Brain microvascular endothelial cell (primary cell): ENCODE data around the gene REPS1.
A peak's percentile ranks its signal among the peaks of the same experiment; 100 is the strongest.

Experiments
- DNase-seq: peaks from one replicate; pipeline ENCODE4 v3.0.0-alpha.2; 2020
- H3K27ac ChIP-seq: fragments of 250-450 bp; sonication (Bioruptor Pico); 2 replicates; pipeline ENCODE4 v1.5.1; 2020; ENCODE audit warnings: mild to moderate bottlenecking, moderate library complexity
- H3K27me3 ChIP-seq: fragments of 250-450 bp; sonication (Bioruptor Pico); replicated peaks from 2 replicates; pipeline ENCODE4 v1.5.1; 2020; ENCODE audit warnings: mild to moderate bottlenecking
- H3K36me3 ChIP-seq: fragments of 250-450 bp; sonication (Bioruptor Pico); replicated peaks from 2 replicates; pipeline ENCODE4 v1.5.1; 2020; ENCODE audit warnings: mild to moderate bottlenecking
- H3K4me3 ChIP-seq: 2 replicates; pipeline ENCODE4 v1.5.1; 2011; ENCODE audit warnings: low read depth, mild to moderate bottlenecking, control low read depth, low read length, moderate library complexity
- in situ Hi-C: cut with HindIII; loops from 2 replicates; pipeline ENCODE4 v1.10.0; 2017; ENCODE audit warnings: low sequenced_read_pairs, low pct_ligation_motif_present
- TF ChIP-seq, protein P1 (sequence below): IDR thresholded peaks from 2 replicates; pipeline ENCODE4 v1.5.1; 2011; ENCODE audit warnings: low read depth, mild to moderate bottlenecking, moderate library complexity, low read length, control low read depth, inconsistent platforms; ENCODE audit errors: missing control alignments

The REPS1 gene, protein sequence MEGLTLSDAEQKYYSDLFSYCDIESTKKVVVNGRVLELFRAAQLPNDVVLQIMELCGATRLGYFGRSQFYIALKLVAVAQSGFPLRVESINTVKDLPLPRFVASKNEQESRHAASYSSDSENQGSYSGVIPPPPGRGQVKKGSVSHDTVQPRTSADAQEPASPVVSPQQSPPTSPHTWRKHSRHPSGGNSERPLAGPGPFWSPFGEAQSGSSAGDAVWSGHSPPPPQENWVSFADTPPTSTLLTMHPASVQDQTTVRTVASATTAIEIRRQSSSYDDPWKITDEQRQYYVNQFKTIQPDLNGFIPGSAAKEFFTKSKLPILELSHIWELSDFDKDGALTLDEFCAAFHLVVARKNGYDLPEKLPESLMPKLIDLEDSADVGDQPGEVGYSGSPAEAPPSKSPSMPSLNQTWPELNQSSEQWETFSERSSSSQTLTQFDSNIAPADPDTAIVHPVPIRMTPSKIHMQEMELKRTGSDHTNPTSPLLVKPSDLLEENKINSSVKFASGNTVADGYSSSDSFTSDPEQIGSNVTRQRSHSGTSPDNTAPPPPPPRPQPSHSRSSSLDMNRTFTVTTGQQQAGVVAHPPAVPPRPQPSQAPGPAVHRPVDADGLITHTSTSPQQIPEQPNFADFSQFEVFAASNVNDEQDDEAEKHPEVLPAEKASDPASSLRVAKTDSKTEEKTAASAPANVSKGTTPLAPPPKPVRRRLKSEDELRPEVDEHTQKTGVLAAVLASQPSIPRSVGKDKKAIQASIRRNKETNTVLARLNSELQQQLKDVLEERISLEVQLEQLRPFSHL

DNA sequence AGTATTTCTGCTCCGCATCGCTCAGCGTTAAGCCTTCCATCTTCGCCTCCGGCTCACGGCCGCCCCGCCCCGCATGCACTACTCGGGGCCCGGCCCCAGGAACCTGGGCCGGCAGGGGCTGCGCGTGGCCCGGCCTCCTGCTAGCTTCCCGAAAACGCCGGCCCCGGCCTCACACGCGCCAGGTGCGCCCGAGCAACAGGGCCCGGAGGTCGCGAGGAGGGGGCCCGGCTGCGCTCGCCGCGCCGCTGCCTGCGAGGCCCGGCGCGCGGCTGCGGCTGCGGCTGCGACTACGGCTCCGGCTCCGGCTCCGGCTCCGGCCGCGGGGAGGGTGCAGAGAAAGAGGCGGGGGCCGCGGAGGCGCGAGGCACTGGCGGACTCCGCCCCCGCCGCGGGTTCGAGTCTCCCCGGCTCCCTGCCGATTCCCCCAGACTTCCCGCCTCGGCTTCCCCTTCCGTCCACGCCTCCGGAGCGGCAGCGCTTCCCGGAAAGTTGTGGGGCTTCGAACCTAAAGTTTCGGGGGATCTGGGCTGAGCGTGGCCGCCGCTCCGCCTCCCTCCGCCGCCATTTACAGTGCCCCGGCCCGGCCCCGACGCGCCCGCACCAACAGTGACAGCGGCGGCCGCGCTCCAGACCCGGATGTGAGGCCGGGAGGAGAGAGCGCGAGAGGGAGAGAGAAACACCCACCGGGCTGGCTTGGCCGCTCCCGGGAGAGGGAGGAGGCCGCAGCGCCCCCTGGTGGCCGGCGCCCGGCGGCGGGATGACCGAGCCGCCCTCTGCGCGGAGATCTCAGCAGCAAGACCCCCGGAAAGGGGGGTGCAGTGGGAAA lies at the start of gene REPS1:
TSS of gene REPS1 (minus strand) at position 611 of the 826 bp plus-strand sequence. CDS start at position 40, 571 bp downstream.
- in situ Hi-C loops: no loop called here
- peak; percentile 86 for DNase-seq
- no peaks in the 10 kb centered on the region for H3K27me3 ChIP-seq
- H3K4me3 ChIP-seq: peak within 1 kb of the TSS; percentile 92
- H3K36me3 ChIP-seq: no peaks in the 10 kb centered on the region
- H3K27ac ChIP-seq: peak within 1 kb of the TSS; percentile 70
- TF ChIP-seq, protein P1, sequence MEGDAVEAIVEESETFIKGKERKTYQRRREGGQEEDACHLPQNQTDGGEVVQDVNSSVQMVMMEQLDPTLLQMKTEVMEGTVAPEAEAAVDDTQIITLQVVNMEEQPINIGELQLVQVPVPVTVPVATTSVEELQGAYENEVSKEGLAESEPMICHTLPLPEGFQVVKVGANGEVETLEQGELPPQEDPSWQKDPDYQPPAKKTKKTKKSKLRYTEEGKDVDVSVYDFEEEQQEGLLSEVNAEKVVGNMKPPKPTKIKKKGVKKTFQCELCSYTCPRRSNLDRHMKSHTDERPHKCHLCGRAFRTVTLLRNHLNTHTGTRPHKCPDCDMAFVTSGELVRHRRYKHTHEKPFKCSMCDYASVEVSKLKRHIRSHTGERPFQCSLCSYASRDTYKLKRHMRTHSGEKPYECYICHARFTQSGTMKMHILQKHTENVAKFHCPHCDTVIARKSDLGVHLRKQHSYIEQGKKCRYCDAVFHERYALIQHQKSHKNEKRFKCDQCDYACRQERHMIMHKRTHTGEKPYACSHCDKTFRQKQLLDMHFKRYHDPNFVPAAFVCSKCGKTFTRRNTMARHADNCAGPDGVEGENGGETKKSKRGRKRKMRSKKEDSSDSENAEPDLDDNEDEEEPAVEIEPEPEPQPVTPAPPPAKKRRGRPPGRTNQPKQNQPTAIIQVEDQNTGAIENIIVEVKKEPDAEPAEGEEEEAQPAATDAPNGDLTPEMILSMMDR: peak; percentile 70

DNA sequence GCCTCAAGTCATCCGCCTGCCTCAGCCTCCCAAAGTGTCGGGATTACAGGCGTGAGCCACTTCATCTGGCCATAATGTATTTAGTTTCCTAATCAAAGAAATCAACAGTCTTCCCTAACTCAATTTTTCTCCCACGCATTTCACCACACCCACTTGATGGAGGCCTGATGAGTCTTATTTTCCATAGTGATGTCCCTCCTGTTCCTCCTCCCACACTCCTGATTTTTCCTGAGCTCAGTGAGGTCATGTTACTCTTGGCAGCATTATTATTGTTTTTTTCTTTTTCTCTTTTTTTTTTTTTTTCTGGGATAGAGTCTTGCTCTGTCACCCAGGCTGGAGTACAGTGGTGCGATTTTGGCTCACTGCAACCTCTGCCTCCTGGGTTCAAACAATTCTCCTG lies 49.4 kb upstream of the REPS1 start:
- Histone ChIP-seq H3K4me3 (no peak overlapping the region), H3K36me3 (peaks cover 29% of the 10 kb centered on the region), H3K27me3 (no peaks in the 10 kb centered on the region), H3K27ac (peak overlapping the region; percentile 53)
- DNase-seq: peak; percentile 67
- in situ Hi-C loops: no loop called here
- TF ChIP-seq, protein P1: no peak

DNA sequence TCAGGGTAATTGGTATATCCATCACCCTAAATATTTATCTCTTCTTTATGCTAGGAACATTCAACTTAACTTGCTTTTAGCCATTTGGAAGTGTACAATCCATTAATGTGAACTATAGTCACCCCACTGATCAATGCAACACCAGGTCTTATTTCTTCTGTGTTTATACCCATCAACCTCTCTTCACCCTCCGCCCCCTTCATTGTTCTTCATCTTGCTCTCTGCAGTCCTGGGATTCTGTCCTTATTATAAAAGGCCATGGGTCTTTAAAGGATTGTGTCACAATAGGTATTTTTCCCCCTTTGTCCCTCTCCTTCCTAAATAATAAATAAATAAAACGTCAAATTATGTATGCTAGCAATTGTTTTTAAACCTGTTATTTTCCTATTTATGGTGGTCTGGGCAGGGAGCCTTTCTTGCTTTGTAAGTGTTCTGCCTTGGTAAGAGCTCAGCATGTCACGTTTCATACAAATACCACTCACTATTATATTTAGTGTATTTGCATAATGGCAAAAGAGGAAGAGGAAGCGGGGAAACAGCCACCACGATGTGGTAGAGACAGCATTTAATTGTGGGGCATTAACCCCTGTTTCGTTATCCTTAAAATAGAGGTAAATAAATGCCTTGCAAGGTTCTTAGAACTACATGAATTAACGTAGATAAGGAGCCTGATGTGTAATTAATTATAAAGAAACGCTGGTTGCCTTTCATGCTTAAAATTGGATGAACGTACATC lies 42.3 kb upstream of the REPS1 start:
- TF ChIP-seq, protein P1: no peak
- no peak for DNase-seq
- peaks cover 9% of the 10 kb centered on the region for H3K36me3 ChIP-seq
- H3K27ac ChIP-seq: no peak overlapping the region
- no peaks in the 10 kb centered on the region for H3K27me3 ChIP-seq
- H3K4me3 ChIP-seq: peak overlapping the region; percentile 94
- in situ Hi-C loops: no loop called here

DNA sequence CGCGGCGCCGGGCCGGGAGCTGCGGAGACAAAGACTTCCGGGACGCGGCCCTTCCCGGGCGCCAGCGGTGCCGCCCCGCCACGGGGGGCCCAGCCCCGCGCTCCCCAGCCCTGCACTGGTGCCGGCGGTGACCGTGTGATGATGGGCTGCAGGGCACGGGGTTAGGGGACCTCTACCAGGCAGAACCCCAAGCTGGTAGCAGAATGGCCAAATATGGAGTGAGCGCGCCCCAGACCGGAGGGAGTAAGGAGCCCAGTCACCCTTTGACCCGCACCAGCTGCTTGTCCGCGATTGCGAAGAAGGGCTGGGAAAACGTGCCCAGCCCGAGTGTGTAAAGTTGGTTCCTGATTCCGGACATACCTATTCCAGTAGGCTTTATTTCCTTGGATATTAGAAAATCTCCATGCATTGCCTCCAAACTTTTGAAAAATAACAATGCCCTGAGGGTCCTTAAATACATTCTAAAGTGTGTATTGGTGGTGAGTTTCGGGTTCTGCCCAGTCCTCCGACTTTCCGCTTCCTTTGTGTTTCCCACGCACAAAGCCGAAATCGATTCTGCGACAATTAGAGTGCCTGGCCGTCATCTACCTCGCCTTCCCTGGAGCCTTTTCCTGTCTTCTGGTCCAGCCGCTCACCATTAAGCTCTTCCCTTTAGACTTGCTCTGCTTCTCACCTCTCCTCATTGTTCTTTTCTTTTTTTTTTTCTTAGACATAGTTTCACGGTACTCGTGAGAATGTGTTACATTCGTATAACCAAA lies 41.6 kb upstream of the REPS1 start:
- Histone ChIP-seq H3K4me3 (peak overlapping the region; percentile 94), H3K27ac (peak overlapping the region; percentile 65), H3K36me3 (peaks cover 4% of the 10 kb centered on the region), H3K27me3 (no peaks in the 10 kb centered on the region)
- in situ Hi-C loops: no loop called here
- DNase-seq: peak; percentile 26
- TF ChIP-seq, protein P1: no peak
